Activated CD4-positive, alpha-beta T cell treated with anti-CD3 and anti-CD28 coated beads, Interleukin-10, Interleukin-2, amounts not matched to agents 100 ng/mL and 50 ng/mL, durations not matched to agents 16 hours and 8 hours (primary cell): ENCODE data around the gene G0S2.
A peak's percentile ranks its signal among the peaks of the same experiment; 100 is the strongest.

Experiments
- DNase-seq: peaks from one replicate; pipeline ENCODE4 v3.0.0-alpha.2; 2020

Gene G0S2, protein sequence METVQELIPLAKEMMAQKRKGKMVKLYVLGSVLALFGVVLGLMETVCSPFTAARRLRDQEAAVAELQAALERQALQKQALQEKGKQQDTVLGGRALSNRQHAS

DNA sequence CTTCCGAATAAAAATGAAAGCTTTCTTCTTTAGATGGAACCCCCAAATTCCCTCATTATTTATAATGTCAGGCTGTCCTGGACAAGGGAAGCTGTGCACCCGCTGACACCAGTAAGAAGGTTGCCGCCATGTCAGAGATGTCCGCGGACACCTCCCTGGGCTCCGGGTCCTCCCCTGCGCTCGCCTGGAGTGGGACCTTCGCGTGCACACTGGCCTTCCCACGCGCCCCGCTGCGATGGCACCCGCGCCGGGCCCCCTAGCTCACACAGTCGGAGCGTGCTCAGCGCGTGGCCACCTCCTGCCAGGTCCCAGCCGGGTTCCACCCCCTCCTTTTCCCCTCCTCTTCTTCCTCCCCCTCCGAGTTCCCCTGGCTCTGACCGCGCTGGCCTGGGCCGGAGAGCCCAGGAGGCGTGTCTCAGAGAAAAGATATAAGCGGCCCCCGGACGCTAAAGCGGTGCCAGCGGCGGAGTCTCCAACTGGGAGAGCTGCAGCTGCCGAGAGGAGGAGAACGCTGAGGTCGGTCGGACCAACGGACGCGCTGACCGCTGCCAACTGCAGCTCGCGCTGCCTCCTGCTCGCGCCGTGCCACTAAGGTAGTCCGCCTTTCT, at the start of gene G0S2:
Gene G0S2 (plus strand): TSS at position 456 of the 608 bp plus-strand sequence. CDS start 273 bp downstream, outside the sequence.
- DNase-seq = peak; percentile 66

DNA sequence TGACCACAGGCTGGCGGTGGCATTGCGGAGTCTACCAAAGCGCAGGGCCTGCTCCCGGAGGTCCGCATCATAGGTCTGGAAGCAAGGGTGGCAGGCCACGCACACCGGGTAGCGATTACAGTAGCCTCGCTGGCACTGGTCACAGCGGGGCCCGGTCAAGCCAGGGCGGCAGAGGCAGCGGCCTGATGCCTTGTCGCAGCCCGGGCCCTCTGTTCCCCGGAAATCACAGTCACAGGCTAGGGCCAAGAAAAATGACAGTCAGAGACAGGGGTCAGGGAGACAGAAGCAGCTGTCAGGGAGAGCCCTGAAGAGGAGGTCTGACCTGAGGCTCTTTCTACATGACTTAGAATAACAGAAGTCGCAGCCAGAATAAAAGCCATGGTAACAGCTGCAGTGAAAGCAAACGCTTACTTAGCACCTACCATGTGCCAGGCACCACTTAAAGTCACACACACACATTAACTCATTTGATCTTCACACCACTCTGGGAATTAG, 49.4 kb upstream of the G0S2 start:
- DNase-seq = no peak

DNA sequence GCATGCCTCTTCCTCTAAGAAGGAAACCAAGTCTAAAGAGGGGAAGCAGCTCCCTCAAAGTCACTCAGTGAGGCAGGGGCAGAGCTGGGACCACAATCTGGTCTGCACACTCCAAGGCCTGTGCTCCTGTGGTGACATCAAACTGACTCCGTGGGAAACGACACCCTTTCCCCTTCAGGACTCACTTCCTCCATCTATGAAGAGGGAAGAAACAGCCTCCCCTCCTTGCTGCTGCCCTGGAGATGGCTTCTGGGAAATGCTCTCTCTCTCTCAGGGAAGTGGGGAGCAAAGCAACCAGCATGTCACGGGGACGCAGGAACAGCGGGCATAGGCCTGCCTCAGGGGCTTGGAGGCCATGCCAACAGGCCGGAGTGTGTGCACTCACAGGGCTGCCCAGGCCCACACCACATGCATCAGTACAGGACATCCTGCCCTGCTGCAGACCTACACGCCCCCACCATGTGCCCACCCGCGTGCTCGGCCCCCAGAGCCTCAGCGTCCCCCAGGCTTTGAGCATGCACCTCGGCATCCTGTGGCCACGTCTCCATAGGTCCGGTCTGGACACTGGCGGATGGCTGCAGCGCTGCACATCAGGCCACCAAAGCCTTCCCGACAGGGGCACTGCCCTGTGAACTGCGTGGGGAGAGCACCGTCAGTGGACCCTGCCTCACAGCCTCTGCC, 48.7 kb upstream of the G0S2 start:
- no peak for DNase-seq

DNA sequence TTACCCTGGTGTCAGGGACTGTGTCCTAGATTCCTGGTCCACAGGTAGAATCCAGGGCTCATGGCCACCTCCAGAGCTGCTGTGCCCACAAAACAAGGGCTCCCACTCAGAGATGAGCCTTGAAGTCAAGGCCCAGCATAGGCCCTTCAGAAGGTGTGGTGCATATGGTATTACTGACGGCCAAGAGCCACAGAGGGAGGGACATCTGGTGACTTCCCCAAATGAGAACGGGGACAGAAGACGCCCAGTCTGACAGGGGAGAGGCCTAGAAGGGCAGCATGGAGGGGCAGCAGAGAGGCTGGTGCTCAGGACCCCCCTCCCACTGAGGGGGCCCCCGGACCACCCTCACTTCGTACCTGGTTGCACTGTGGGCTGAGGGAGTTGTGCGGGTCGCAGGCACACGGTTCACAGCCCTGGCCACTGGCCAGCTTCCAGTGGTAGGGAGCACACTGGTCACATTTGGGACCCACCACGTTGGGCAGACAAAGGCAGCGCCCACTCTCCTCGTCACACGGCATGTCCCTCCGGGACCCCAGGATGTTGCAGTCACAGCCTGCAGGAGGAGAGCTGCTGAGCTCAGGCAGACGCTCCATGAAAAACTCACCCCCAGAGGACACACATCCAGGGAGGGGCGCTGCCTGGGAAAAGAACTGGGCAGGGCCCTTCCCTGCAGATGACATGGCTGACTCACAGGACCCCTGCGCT, 48.0 kb upstream of the G0S2 start:
- no peak for DNase-seq

DNA sequence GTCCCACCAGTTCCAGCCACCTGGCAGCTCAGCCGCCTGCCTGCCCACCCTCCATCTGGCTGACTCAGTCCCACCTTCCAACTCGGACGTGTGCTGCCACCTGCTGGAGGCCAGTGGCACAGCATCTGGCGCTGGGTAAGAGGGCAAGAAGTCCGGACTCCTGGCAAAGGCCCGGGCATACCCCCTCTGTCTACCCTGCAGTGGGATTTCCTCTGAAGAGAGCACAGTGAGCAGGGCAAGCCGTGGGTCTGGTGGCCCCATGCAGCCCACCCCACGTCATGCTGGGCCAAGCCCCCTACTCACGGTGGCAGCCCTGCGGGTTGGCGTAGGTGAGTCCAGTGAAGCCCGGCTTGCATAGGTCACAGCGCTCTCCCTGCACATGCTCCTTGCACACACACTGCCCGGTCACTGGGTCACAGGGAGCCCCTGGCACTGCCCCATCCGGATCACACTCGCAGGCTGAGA, 47.4 kb upstream of the G0S2 start:
- DNase-seq = peak; percentile 85

DNA sequence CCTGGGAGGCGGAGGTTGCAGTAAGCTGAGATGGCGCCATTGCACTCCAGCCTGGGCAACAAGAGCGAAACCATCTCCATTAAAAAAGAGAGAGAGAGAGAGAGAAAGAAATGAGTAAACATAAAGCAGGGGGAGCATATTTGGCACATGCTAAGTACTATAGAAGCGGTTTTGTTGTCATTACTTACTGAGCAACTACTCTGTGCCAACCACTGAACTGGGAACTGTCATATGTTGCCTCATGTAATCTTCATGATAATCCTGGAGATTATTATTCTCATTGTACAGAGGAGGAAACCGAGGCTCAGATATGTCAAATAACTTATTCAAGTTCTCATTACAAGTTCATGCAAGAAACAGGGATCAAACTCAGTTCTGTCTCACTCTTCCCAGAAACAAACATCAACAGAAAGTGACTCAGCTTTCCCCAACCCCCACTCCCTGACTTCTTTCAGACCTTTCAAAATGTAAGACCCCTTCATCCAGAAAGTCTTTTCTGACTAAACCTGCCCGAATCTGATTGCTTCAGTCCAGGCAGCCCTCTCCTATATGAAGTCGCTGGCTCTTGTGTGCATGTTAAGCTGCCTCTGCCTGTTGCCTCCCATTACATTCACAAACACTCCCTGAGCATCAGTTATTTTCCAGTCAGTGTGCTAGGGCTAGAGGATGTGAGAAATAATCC, 46.5 kb upstream of the G0S2 start:
- peak; percentile 63 for DNase-seq

DNA sequence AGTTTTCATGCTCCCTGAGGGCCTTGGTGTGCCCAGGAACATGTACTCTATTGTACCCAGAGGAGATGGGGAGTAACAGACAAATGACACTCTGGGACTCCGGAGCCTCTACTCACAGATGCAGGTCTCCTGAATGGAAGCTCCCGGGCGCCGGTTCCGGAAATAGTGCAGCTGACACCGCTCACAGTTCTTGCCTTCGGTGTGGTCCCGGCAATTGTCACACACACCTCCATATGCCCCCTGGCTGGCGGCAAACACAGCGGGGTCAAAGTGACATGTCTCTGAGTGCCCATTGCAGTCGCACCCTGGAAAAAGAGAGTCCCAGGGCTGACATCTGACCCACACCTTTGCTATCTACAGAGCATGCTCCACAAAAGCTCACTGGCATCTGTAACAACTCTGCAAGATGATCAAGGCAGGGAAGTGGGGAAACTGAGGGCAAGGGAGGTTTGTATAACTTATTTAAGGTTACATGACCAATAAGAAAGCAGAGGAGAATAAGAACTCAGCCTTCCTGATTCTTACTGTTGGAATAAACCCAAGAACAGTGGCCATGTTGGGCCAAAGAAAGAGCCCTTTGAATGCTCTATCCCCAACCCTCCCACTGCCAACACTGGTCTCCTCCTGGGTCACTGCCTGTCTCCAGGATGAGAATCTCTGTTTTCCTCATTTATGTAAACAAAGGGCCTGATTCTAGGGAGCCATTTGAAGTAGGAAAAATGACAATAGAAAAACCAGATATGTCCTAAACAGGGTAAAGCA, 45.4 kb upstream of the G0S2 start:
- DNase-seq = no peak

DNA sequence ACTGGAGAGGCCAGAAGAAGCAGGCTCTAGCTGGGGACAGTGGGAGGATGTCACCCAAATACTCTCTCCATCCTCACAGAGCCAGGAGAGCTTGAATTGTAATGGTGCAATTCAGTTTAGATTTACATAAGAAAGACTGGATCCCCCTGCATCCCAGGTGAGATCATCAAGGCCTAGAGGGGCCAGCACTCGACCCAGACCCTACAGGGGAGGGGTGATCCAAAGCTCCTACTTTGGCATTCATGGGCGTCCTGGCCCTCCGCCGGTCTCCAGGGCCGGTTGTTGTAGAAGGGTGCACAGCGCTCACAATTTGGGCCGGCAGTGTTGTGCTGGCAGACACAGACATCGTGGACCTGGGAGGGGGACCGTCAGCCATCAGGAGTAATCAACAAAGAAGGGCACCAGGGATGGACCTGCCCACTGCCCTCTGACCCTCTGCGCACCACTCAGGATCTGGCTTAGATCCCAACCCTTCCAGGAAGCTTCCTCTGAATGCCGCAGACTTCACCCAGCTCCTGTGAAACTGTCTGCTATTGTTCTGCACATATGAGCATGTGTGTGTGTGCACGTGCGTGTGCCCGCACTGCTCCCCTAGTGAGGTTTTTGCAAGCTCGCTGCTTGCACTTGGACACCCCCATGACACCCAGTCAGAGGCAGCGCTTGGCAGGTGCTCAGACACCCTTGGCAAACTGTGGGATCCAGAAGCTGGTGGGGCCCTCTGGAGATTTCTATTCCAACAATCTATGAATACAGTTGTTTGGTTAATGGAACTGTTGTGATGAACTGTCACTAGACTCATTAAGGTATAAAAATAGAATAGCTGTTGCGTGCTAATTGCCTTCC, 44.6 kb upstream of the G0S2 start:
- DNase-seq = no peak

DNA sequence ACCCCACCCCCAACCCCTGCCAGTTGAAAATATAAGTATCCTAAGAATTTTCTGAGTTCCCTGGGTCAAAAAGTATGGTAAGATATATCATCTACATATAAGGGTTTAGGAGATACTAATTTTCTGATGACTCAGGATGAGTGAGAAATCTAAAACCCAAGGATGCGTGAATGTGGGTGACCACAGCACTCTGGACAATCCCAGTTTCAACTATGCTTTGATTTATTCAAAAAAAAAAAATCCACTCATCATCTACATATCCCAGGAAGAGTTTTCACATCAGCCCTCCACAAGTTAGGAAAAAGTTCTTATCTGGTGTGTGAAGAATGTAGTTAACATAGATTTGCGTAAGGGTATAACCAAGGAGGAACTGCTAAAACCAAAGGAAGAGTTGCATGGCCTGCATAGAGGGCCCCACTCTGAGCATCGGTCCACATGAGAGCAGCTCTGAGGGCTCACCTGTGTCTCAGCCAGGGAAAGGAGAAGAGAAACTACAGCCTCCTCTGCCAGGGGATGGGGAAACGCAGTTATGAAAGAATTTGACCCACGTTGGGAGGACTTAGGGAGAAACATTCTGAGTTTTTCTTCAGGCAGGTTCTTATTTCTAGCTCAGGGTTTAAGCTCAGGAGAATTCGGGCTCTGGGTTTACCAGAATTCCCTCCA, 41.7 kb upstream of the G0S2 start:
- no peak for DNase-seq

DNA sequence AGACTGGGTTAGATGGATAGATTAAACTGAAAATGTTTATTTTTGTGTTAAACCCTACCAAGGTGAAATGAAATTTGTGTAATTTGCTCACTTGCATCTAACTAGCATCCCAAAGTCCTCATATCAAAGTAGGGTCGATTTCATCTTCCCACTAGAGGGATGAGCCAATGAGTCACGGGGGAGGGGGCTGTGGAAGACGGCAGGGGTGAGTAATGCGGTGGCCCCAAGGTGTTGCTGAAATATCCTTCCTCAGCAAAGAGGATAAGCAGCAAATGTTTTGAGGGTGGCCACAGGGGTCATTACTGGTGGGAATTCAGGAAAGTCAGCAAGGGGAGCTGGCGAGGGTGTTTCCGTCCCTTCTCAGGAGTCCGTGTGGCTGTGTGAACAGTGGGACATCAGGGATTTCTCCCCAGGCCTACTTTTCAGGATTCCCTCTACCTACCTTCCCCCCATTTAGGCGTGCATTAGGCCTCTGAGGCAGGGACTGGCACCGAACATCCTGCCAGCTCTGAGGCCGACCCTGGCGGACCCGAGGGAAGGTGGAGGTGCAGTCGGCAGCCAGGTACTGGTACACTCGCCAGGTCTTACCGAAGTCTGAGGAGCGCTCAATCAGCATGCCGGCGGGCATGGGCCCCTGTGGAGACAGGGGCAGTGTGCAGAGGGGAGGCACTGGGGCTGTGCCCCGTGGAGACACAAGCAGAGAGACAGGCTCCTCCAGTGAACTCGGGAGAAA, 41.0 kb upstream of the G0S2 start:
- no peak for DNase-seq

DNA sequence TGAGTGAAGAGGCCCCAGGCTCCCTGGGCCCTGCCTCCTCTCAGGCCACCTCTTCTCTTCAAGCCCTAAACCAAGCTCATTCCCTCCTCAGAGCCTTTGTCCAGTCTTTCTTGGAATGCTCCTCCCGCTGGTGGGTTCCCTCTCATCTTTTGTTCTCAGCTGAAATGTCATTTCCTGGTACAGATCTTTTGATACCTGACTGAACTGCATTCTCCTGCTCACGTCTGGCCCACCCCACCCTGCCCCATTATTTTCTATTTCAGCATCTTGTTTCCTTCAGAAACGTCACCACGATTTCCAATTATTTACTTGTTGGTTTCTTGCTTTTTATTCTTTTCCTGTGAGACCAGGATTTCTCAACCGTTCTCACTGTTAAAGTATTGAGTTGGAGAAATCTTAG, 39.4 kb upstream of the G0S2 start:
- no peak for DNase-seq

DNA sequence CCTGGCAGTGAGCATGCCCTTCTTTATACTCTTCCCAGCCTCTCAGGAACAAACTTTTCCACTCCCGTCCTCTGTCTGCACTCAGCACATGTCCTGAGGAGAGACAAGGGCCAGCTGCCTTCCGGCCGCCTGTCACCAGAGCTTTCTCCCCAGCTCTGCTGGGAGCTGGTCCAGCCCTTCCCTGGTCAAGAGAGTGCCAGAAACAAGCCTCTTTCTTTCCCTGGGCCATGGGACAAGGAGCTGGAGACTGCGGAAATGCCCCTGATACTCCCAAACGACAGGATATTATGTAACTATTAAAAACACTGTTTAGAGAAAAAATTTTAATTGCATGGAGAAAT, 33.4 kb upstream of the G0S2 start:
- no peak for DNase-seq

DNA sequence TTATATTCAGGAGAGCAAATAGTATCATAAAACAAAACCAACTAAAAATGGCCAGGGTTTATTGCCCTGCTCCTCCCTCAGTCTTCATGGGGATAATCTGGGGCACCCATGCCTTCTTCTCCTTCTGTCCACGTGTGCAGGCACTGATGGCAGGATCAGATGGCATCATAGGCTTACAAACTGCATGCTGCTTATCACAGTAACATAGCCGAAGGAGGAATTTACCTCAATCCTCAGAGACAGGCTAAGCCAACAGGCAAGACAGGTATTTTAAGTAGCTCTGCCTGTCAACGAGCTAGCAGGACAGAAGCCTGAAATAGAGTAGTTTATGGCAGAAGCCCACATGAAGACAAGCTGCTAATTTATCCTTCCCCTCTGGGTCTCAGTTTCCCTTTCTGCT, 32.4 kb upstream of the G0S2 start:
- DNase-seq = no peak

DNA sequence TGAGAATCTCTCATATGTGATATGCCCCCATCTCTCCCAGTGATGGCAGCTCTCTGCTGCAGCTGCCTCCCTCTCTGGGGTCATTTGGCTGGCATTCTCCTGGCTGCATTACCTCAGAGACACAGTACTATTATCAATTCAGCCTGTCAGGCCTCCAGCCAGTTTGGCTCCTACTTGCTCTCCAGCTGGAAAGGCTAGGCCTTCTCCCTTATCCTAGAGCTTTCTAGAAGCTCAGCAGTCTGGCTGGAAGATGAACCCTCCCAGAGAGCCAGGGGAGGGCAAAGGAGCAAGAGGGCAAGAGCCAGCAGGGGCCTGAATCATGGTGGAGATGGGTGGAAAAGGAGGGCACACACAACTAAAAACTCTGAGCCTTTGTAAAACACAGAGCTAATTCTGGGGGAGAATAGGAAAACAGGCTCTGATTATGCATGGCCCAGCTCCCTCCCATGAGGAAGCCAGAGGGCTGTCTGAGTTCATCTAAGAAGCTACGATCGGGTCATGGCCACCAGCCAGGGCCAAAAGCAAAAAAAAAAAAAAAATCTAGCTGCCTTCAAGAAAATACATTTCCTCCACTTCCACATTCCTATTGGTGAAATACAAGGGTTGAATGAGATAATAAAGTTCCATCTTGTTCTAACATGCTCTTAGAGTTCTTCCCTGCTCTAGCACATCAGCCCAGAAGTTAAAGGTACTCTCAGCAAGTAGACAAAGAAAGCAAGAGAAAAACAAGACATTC, 31.8 kb upstream of the G0S2 start:
- DNase-seq = no peak

DNA sequence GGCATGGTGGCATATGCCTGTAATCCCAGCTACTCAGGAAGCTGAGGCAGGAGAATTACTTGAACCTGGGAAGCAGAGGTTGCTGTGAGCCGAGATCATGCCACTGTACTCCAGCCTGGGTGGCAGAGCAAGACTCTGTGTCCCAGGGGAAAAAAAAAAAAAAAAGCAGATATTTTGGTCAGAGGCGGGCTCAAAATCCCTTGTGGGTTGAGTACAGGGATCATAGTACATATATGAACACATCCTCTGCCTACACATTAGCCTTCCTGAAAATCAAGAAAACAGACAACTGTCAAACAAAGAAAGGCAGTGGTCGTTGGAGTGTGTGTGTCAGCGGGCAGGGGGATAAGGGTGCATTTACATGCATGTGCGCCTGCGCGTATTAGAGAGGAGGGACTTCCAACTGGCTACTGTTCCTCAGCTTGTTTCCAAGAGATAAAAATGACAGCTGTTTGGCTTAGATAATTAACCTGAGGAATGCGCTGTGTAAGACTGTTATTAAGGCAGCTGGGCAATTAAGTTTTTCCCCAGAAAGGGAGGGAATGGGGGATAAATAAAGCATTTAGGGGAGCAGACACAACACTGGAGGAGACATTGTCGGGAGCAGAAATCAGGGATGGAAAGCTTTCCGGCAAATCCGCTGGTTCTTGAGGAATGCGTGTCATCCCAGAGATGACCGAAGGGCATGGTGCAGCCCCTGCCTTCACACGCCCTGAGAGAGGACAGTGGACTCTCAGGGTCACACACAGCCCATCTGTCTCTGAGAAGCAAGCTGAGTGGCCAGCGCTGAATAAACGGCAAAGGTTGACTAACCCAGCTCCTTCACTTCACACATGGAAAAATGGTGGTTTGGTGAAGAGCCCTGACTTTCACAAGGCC, 29.4 kb upstream of the G0S2 start:
- DNase-seq = no peak

DNA sequence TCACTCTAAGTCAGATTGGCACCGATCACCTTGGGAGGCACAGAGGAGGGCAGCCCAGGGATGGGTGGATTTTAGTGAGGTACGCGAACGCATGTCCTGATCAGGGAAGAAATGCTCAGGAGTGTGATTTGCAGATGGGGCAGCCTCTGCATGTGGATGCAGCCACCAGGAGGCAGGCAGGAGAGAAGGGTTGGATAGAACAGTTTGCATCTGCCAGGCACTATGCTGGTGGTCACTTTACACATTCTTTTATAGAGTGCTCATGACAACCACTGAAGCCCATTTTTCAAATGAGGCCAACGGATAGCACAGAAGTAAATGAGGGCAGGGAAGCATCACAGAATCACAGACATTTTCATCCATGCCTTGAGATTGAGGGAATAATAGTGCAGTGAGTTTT, 28.7 kb upstream of the G0S2 start:
- no peak for DNase-seq

DNA sequence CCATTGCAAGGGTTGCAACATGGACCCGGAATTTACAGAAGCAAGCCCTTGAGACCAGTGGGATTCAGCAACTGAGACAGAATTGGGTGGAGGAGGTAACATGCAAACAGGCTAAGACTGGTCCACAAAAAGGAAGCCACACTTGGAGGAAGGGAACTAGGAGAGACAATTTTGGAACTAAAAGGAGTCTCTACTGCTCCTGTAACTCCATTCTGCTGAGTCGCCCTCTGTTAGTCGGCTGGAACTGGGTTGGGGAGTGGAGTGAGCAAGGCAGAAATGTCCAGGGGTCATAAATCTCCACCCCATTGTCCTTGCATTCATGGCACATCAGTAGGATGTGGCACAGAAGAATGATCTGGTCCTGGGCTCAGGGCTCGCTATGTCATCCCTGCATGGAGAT, 28.1 kb upstream of the G0S2 start:
- no peak for DNase-seq

DNA sequence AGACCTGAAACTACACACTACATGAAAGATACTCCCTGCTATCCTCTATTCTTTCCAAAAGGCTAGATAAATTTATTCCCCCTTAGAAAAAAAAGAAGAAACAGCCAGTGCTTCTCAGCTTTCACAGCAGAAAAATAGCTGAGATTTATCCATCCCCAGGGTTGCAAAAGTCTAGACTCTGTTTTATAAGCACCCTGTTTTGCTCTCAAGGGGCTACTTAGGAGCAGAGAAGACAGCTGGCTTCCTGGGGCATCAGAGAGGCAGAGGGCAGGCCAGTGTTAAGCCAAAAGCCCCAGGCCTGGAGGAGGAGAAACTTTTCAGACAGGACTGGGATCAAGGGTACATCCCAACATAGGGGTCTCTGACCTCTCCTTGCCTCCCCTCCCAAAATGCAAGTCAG, 26.9 kb upstream of the G0S2 start:
- DNase-seq = no peak
